DND-41 (cell line): Measurements from ENCODE around the gene ASPSCR1.

ENCODE experiments used
- EZH2 ChIP-seq: IDR thresholded peaks from 3 replicates; pipeline ENCODE4 v1.6.1; 2012; ENCODE audit warnings: borderline replicate concordance, low read depth, mild to moderate bottlenecking, moderate library complexity, low read length, inconsistent platforms; ENCODE audit not compliant: severe bottlenecking
- TF ChIP-seq, protein P1 (sequence below): IDR thresholded peaks from 2 replicates; pipeline ENCODE4 v1.5.1; 2012; ENCODE audit warnings: borderline replicate concordance, low read length, moderate library complexity, mild to moderate bottlenecking; ENCODE audit not compliant: poor library complexity, severe bottlenecking; ENCODE audit errors: extremely low read depth

DNA sequence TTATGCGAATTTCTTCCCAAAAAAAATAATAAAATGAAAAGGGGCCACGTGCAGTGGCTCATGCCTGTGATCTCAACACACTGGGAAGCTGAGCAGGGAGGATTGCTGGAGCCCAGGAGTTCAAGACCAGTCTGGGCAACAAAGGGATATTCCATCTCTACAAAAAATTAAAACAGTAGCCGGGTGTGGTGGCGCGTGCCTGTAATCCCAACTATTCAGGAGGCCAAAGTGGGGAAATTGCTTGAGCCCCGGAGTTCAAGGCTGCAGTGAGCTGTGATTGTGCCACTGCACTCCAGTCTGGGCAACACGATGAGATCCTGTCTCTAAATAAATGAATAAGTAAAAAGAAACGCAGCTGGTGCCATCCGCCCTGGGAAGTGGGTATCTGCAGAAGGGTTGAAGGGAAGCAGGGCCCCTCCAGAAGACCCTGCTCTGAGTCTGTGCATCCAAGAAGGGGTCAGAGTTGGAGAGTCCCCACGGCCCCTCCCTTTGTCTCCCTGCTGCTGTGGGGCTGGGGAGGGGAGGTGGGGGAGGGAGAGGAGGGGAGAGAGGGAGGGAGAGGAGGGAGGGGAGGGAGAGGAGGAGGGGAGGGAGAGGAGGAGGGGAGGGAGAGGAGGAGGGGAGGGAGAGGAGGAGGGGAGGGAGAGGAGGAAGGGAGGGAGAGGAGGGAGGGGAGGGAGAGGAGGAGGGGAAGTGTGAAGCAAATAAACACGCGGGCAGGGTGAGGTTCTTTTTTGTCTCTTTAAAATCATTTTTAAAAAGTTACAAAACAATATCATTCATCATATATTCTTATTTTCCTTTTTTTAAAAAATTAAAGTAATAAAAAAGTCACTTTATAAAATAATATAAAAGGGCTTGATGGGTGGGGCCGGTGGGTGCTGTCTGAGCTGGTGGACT lies 25.4 kb upstream of the ASPSCR1 start:
- TF ChIP-seq EZH2 = no peak
- TF ChIP-seq, protein P1, sequence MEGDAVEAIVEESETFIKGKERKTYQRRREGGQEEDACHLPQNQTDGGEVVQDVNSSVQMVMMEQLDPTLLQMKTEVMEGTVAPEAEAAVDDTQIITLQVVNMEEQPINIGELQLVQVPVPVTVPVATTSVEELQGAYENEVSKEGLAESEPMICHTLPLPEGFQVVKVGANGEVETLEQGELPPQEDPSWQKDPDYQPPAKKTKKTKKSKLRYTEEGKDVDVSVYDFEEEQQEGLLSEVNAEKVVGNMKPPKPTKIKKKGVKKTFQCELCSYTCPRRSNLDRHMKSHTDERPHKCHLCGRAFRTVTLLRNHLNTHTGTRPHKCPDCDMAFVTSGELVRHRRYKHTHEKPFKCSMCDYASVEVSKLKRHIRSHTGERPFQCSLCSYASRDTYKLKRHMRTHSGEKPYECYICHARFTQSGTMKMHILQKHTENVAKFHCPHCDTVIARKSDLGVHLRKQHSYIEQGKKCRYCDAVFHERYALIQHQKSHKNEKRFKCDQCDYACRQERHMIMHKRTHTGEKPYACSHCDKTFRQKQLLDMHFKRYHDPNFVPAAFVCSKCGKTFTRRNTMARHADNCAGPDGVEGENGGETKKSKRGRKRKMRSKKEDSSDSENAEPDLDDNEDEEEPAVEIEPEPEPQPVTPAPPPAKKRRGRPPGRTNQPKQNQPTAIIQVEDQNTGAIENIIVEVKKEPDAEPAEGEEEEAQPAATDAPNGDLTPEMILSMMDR = no peak
